Small intestine (tissue), 16 donors: ENCODE data around the gene SP140. TPM values are rescaled to one million over a fixed set of nuclear protein-coding genes. Genes with fewer than 3 reads are reported as not detected.

Experiments used
- DNase-seq, 2 donors: peaks; one replicate each; pipeline versions ENCODE4 v3.0.0 to v3.0.0-alpha.2; 2013
- FAIRE-seq: peaks from 2 replicates; lab custom pipeline; 2012; peaks lifted over from hg19 to GRCh38; lab: Jason Lieb, UNC
- H3K27ac ChIP-seq, 3 donors: one replicate each; pipeline ENCODE4 v1.5.1; 2013; ENCODE audit warnings: low read length in 2 of 3, mild to moderate bottlenecking in 2 of 3, control low read depth in 1 of 3, inconsistent platforms in 1 of 3, low read depth in 1 of 3, moderate library complexity in 1 of 3
- H3K27me3 ChIP-seq, 3 donors: one replicate each; pipeline ENCODE4 v1.6.1; 2013; ENCODE audit warnings: low read length in 3 of 3, inconsistent platforms in 1 of 3; ENCODE audit not compliant: control insufficient read depth in 3 of 3, insufficient read depth in 3 of 3
- H3K36me3 ChIP-seq, 3 donors: one replicate each; pipeline ENCODE4 v1.6.1; 2013; ENCODE audit warnings: low read length in 3 of 3, inconsistent platforms in 1 of 3, low read depth in 1 of 3, mild to moderate bottlenecking in 1 of 3, moderate library complexity in 1 of 3; ENCODE audit not compliant: control insufficient read depth in 3 of 3, insufficient read depth in 2 of 3
- H3K4me1 ChIP-seq, 3 donors: one replicate each; pipeline ENCODE4 v1.6.1; 2013; ENCODE audit warnings: low read length in 2 of 3, inconsistent platforms in 1 of 3, low read depth in 1 of 3, mild to moderate bottlenecking in 1 of 3, moderate library complexity in 1 of 3; ENCODE audit not compliant: control insufficient read depth in 3 of 3, insufficient read depth in 2 of 3
- H3K4me3 ChIP-seq, 3 donors: one replicate each; pipeline ENCODE4 v1.5.1; 2013; ENCODE audit warnings: low read length in 3 of 3, control low read depth in 1 of 3, inconsistent platforms in 1 of 3, low read depth in 1 of 3, mild to moderate bottlenecking in 1 of 3, moderate library complexity in 1 of 3
- H3K9me3 ChIP-seq, 2 donors: one replicate each; pipeline ENCODE4 v1.6.1; 2013; ENCODE audit warnings: low read depth in 1 of 2, low read length in 1 of 2; ENCODE audit not compliant: control insufficient read depth in 2 of 2, insufficient read depth in 1 of 2
- WGBS, 3 donors: extraction: QIAGEN DNeasy Blood & Tissue Kit; methylation state at CpG; one replicate each; pipeline ENCODE4 v1.1.7; 2013; 5-methylcytosine and 5-hydroxymethylcytosine counted together
- long read RNA-seq, 10 donors: transcript quantifications; one replicate each; lab custom pipeline, GENCODE V29; 2026
- polyA plus RNA-seq, 4 donors: library from polyadenylated mRNA; stranded (reverse) in 3 of 4; unstranded in 1 of 4; fragments of 200-250 nt in 3 of 4; fragments of 120-200 nt in 1 of 4; gene quantifications; one replicate each; pipeline versions ENCODE4 v1.2.1 to v1.2.3, GENCODE V29; 2013
- donor health status: healthy with polysubstance abuse.
- donor health status: control.
- donor health status: control.
- donor health status: Bipolar disorder and iron deficiency.
- donor health status: healthy.

The SP140 gene
- 1 to 10 TPM in 3 of 4 donors, not detected in 1; 1.5 to 3.0 (median 1.5) TPM for polyA plus RNA-seq
- long read RNA-seq, donor 1 = 0 reads
- long read RNA-seq, donor 2 = 0 reads
- long read RNA-seq, donor 3, partial matches to known transcripts = 0 of 1 reads
- long read RNA-seq, donor 3, other reads (novel, unspliced or antisense) = 0 of 1 reads
- long read RNA-seq, donor 4 = 0 reads
- long read RNA-seq, donor 5 = 0 reads
- long read RNA-seq, donor 6 = 0 reads
- long read RNA-seq, donor 7 = 0 reads
- long read RNA-seq, donor 8 = 0 reads
- long read RNA-seq, donor 9 = 0 reads
- long read RNA-seq, donor 10 = 0 reads

DNA sequence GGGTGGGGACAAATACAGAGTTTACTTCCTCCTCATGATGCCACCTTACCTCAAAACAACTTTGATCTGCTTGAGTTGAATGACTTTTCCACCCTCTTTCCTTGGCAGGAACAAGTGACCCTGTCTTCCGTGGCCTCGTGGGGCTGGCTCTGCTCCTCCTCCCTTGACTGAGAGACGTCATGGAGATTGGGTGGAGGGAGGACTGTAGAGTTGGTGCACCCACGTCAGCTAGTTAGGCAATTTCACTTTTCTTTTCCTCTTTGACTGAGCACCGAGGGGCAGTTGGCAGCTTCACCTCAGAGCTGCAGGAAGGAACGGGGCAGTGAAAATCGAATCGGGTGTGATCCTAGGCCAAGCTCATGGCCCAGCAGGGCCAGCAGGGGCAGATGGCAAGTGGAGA, at the start of gene SP140:
Gene SP140, plus strand, starts transcription at position 251 of the 400 bp plus-strand sequence. Its CDS starts 109 bp downstream, at position 360.
- H3K4me1 ChIP-seq = peaks cover 0 to 1% (median 0%) of the 10 kb centered on the region in 3 donors
- H3K27me3 ChIP-seq = no peaks in the 10 kb centered on the region
- 49 to 60% (median 56%) methylated on average over 8 of the region's 8 CpGs for WGBS, 3 donors
- DNase-seq (peak; percentile 2 to 69), FAIRE-seq (no peak)
- H3K27ac ChIP-seq = peak within 1 kb of the TSS in 2 of 3 donors; percentile 37 to 94
- peaks cover 0 to 5% of the 10 kb centered on the region in 2 donors for H3K9me3 ChIP-seq
- H3K4me3 ChIP-seq = peak within 1 kb of the TSS in 2 of 3 donors; percentile 23 to 29
- H3K36me3 ChIP-seq = no peaks in the 10 kb centered on the region

DNA sequence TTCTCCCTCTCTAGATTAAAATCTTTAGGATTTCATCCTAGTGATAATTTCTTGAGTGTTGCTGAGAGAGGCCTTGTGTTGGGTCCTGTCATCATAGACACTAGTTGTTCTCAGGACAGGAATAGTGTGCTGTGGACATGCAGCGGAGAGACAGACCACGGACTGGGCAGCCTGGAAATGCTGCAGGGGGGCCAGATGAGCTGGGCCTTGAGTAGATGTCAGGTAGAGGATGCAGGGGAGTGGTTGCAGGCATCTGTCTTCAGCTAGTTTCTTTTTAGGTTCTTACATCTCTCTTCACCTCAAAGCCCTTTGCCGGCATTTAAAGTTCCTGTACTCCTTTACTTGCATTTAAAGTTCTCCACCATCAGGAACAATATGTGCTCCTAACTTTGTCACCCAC, 48.5 kb upstream of the SP140 start:
- whole genome bisulfite sequencing, 3 donors = 78 to 83% (median 82%) methylated on average over 3 of the region's 3 CpGs
- H3K4me3 ChIP-seq = no peak overlapping the region
- H3K4me1 ChIP-seq = no peaks in the 10 kb centered on the region
- DNase-seq (no peak), FAIRE-seq (no peak)
- H3K36me3 ChIP-seq = peaks cover 9 to 26% (median 19%) of the 10 kb centered on the region in 3 donors
- no peaks in the 10 kb centered on the region for H3K27me3 ChIP-seq
- H3K27ac ChIP-seq = no peak overlapping the region
- H3K9me3 ChIP-seq = no peaks in the 10 kb centered on the region

DNA sequence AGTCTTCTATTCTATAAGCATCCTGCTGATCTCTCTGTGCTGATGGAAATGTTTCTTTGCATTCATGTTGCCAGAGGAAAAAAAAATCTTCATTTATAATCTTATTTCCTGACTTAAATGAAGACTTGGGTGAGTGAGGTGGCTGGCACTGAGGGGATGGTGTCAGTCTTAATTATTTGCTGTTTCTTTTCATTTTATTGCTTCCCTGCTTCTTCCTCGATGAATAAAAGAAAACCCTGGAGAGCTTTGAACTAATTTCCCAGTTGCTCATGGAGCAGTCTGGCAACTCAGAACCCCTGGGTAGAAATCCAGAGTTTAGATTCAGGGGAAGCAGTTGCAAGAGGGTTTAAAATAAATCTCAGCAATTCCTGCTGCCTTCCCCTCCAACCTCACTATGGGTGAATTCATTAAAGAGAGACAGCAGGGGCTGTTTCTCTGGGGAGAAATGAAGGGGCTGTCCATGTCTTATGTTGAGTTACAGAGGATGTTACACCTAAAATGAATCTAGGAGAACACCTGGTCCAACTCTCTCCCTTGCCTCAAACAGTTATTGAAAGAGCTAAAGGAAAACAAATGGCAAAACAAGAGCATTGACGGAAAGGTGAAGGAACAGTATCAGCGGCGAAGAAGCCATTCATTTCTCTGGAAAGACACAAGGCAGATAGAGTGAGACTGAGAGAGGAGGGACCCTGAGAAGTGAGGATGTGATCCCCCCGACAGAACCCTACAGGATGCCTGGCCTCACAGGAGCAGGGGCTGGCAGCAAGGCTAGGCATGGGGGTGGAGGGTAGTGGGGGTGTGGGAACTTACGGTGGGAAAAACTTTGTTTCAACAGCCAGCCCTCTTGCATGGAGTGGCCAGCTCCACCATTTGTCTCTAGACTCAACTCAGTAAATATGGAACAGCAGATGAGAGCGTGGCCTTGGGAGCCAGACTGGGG, 46.7 kb upstream of the SP140 start:
- DNase-seq = no peak
- Histone ChIP-seq H3K9me3 (no peaks in the 10 kb centered on the region), H3K27me3 (no peaks in the 10 kb centered on the region), H3K4me3 (no peak overlapping the region), H3K36me3 (peaks cover 12 to 26% (median 19%) of the 10 kb centered on the region in 3 donors), H3K4me1 (no peaks in the 10 kb centered on the region), H3K27ac (no peak overlapping the region)
- WGBS, 3 donors = 84 to 92% (median 92%) methylated on average over 7 of the region's 7 CpGs
- no peak for FAIRE-seq

DNA sequence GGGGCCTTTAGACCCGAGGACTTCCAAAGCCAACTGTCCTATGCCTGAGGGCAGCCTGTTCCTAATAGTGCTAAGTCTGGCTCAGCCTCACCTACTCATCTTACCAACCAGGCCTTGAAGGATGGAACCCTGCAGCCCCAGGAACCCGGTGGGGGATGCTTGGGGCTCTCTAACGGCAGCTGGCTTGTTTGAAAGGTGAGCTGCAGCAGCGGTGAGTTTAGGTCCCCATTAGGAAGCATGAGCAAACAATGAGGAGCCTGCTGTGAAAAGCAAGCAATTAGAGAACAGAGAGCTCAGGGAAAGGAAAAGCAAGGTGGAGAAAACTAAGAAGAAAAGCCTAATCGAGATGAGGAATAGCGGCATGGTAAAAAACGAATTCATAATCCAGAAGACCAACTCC, 45.6 kb upstream of the SP140 start:
- FAIRE-seq (no peak), DNase-seq (no peak)
- no peaks in the 10 kb centered on the region for H3K9me3 ChIP-seq
- H3K27me3 ChIP-seq = no peaks in the 10 kb centered on the region
- no peaks in the 10 kb centered on the region for H3K4me1 ChIP-seq
- H3K36me3 ChIP-seq = peaks cover 13 to 28% (median 19%) of the 10 kb centered on the region in 3 donors
- H3K4me3 ChIP-seq = no peak overlapping the region
- no peak overlapping the region for H3K27ac ChIP-seq
- WGBS, 3 donors = 89 to 90% (median 90%) methylated on average over 7 of the region's 7 CpGs

DNA sequence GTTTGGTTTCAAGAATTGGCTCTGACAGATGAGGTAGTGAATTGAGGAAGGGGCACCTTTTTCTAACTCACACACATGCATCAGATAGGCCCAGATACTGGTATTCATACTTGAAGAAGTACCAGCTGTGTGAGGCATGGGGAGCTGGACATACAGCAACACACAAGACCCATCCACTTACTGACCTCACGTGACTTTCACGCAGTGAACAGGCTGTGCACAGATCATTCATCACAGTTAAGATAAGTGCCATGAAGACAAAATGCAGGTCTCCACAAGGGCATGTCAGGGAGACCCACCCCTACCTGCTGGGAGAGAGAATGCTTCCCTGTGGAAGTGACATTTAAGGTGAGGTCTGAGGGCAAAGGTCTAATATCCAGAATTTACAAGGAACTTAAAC, 44.3 kb upstream of the SP140 start:
- H3K36me3 ChIP-seq = peaks cover 11 to 23% (median 17%) of the 10 kb centered on the region in 3 donors
- DNase-seq (no peak), FAIRE-seq (no peak)
- WGBS, 3 donors = 87 to 95% (median 87%) methylated on average over 2 of the region's 2 CpGs
- H3K27me3 ChIP-seq = no peaks in the 10 kb centered on the region
- H3K4me1 ChIP-seq = no peaks in the 10 kb centered on the region
- no peak overlapping the region for H3K27ac ChIP-seq
- H3K4me3 ChIP-seq = no peak overlapping the region
- H3K9me3 ChIP-seq = no peaks in the 10 kb centered on the region

DNA sequence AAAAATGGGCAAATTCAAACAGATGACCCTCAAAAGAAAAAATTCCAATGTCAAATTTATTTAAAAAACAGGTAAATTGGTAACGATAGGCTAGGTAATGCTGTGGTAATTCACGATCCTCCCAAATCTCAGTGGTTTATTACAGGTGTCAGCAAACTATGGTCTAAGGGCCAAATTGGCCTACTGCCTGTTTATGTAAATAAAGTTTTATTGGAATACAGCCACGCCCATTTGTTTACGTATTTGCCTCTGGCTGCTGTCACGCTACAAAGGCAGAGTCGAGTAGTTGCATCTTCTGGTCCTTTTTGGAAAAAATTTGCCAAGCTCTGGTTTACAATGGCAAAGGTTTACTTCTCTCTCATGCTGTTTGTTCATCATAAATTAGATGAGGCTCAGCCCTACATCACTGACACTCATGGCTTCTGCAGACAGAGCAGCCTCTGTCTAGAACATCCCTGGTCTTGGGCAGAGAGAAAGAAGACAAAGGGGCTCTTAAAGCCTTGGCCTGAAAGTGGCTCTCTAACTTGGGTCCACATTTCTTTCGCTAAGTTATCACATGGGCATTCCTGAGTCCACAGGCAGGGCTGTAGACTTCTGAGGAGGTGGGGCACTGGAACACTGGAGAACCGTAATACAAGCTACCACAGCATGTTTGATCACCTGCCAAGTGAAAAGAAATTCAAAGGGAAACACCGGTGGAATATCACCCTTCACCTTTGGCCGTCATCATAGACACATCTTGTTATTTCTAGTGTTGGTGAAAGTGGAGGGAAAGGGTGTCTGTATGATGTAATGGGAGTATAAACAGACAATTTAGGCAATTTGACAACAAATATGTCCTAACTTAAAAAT, 40.6 kb upstream of the SP140 start:
- DNase-seq (peak in 1 of 2 donors; percentile 5), FAIRE-seq (no peak)
- Histone ChIP-seq H3K27me3 (no peaks in the 10 kb centered on the region), H3K9me3 (no peaks in the 10 kb centered on the region), H3K27ac (no peak overlapping the region), H3K4me1 (no peaks in the 10 kb centered on the region), H3K4me3 (no peak overlapping the region), H3K36me3 (peaks cover 2 to 16% (median 6%) of the 10 kb centered on the region in 3 donors)
- WGBS, 3 donors = 52 to 64% (median 60%) methylated on average over 10 of the region's 10 CpGs

DNA sequence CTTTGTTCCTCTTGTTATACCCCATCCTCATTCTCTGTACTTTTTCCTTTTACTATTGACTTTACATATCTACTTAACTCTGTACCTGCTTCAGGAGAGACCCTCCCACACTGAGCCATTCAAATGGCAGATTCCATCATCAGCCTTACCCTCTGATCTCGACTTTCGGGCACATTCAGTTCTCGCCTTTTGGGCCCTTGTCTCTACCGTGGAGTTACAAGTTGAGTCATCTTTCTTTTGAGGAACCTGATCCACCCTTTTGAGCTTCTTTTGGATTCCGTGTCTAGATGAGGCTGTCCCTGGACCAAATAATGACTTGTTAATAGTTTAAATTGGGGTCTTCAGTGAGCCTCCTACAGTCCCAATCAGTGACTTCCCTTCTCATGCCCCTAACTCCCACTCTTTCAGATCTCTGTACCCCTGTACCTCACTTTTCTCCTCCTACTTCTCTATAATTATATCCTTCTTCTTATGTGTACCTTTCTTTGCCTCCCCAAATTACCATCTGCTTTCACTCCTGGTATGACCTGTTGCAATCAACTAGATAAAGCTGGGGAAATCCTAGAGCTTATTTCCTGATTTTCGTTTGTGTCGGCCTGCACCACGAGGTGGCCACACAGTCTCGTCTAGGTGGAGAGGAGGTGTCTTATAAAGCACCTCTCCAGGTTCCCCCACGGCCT, 23.0 kb upstream of the SP140 start:
- Histone ChIP-seq H3K36me3 (peaks cover 14 to 18% (median 16%) of the 10 kb centered on the region in 3 donors), H3K27ac (no peak overlapping the region), H3K27me3 (no peaks in the 10 kb centered on the region), H3K4me3 (no peak overlapping the region), H3K4me1 (no peaks in the 10 kb centered on the region), H3K9me3 (peaks cover 0 to 7% of the 10 kb centered on the region in 2 donors)
- WGBS, 3 donors = 80 to 86% (median 81%) methylated on average over 10 of the region's 10 CpGs
- DNase-seq = no peak
- FAIRE-seq = no peak
